ENCODE measurements around the gene AKR1D1. TPM values are rescaled to one million over a fixed set of nuclear protein-coding genes. Genes with fewer than 3 reads are reported as not detected.

AKR1D1 gene
- total and polyA plus RNA-seq, 2 of the 13 experiments (the other 11 are each of a cell fraction or from before 2014, with no cell fraction given), result 6.9 to 37.0 TPM

DNA sequence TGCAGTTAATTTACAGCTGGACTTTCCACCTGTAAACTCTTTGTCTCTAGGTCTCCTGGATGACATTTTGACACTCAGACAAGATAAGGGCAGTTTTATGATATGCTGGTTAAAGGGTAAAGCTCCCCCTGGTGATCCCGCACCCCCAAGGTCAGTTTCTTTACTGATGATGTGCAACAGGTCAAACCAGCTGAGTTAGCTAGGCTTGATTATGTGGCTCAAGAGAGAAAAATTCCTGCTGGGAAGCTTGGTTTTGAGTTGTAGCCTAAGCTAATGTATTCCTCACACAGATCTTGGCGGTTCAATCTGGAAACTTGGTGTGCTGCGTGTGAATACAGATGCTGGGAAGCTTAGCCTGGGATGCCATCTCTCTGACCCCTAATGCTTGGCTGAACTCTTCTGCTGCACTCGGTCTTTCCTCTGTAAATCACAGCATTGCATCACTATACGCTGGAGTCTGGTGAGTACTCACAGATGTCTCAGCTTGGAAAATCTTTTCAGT lies 11.4 kb upstream of the AKR1D1 start (continued):
- TF ChIP-seq, protein P1, sequence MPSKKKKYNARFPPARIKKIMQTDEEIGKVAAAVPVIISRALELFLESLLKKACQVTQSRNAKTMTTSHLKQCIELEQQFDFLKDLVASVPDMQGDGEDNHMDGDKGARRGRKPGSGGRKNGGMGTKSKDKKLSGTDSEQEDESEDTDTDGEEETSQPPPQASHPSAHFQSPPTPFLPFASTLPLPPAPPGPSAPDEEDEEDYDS (CRISPR knock-in tag; IDR thresholded peaks at IDR 0.05), result no peak
- TF ChIP-seq SALL1 (CRISPR knock-in tag; IDR thresholded peaks at IDR 0.05) (peak; percentile 90), ZNF333 (CRISPR knock-in tag; IDR thresholded peaks at IDR 0.05; ENCODE audit: borderline replicate concordance) (no peak), MXI1 (IDR thresholded peaks at IDR 0.05; ENCODE audit: borderline replicate concordance, low read depth, low read length) (no peak), EP300 (IDR thresholded peaks at IDR 0.05; ENCODE audit: low read depth in 2 of 2, low read length in 2 of 2) (peak in 1 of 2 experiments; percentile 72; a peak in 2 of 4 replicates), EP300 (CRISPR knock-in tag; IDR thresholded peaks at IDR 0.05; ENCODE audit: borderline replicate concordance) (no peak), KDM6A (CRISPR knock-in tag; IDR thresholded peaks at IDR 0.05; ENCODE audit: low read depth) (no peak), ZNF614 (CRISPR knock-in tag; IDR thresholded peaks at IDR 0.05; ENCODE audit: borderline replicate concordance) (peak; percentile 59; the same call in 1 of the 2 replicates), RBFOX2 (IDR thresholded peaks at IDR 0.05; ENCODE audit: low read depth, low read length) (peak; percentile 60), ZNF124 (CRISPR knock-in tag; IDR thresholded peaks at IDR 0.05) (no peak), ZZZ3 (CRISPR knock-in tag; IDR thresholded peaks at IDR 0.05; ENCODE audit: borderline replicate concordance) (no peak), ISL2 (CRISPR knock-in tag; IDR thresholded peaks at IDR 0.05) (peak; percentile 51), RCOR2 (CRISPR knock-in tag; IDR thresholded peaks at IDR 0.05) (peak; percentile 56; the same call in 1 of the 2 replicates), SMARCE1 (IDR thresholded peaks at IDR 0.05; ENCODE audit: borderline replicate concordance) (no peak), ZNF564 (CRISPR knock-in tag; IDR thresholded peaks at IDR 0.05) (no peak), HDAC2 (CRISPR knock-in tag; IDR thresholded peaks at IDR 0.05) (peak; percentile 54; the same call in 1 of the 2 replicates), SOX13 (IDR thresholded peaks at IDR 0.05) (peak; percentile 24; the same call in 1 of the 2 replicates), SOX13 (CRISPR knock-in tag; conservative IDR thresholded peaks at IDR 0.05 in 1 of 2, IDR thresholded peaks at IDR 0.05 in 1 of 2) (peak in 1 of 2 experiments; percentile 85; a peak in 2 of 4 replicates), CEBPB (IDR thresholded peaks at IDR 0.05; ENCODE audit: borderline replicate concordance, low read depth, low read length) (peak; percentile 84), NR2F2 (IDR thresholded peaks at IDR 0.05; ENCODE audit: borderline replicate concordance, low read depth) (peak; percentile 91), CREM (IDR thresholded peaks at IDR 0.05) (peak; percentile 65; the same call in 1 of the 2 replicates), CREM (CRISPR knock-in tag; IDR thresholded peaks at IDR 0.05) (no peak), SNAI1 (CRISPR knock-in tag; IDR thresholded peaks at IDR 0.05; ENCODE audit: borderline replicate concordance) (0 out of 2 replicates have a peak, but pooled peaks have one; percentile 29), MAFF (IDR thresholded peaks at IDR 0.05; ENCODE audit: low read depth, low read length) (no peak), BCL6 (CRISPR knock-in tag; IDR thresholded peaks at IDR 0.05) (peak; percentile 56; the same call in 1 of the 2 replicates), FOXM1 (CRISPR knock-in tag; IDR thresholded peaks at IDR 0.05) (no peak)
- TF ChIP-seq, protein P2, sequence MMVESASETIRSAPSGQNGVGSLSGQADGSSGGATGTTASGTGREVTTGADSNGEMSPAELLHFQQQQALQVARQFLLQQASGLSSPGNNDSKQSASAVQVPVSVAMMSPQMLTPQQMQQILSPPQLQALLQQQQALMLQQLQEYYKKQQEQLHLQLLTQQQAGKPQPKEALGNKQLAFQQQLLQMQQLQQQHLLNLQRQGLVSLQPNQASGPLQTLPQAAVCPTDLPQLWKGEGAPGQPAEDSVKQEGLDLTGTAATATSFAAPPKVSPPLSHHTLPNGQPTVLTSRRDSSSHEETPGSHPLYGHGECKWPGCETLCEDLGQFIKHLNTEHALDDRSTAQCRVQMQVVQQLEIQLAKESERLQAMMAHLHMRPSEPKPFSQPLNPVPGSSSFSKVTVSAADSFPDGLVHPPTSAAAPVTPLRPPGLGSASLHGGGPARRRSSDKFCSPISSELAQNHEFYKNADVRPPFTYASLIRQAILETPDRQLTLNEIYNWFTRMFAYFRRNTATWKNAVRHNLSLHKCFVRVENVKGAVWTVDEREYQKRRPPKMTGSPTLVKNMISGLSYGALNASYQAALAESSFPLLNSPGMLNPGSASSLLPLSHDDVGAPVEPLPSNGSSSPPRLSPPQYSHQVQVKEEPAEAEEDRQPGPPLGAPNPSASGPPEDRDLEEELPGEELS (CRISPR knock-in tag; IDR thresholded peaks at IDR 0.05), result peak; percentile 82
- TF ChIP-seq, protein P3, sequence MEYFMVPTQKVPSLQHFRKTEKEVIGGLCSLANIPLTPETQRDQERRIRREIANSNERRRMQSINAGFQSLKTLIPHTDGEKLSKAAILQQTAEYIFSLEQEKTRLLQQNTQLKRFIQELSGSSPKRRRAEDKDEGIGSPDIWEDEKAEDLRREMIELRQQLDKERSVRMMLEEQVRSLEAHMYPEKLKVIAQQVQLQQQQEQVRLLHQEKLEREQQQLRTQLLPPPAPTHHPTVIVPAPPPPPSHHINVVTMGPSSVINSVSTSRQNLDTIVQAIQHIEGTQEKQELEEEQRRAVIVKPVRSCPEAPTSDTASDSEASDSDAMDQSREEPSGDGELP (IDR thresholded peaks at IDR 0.05; ENCODE audit: borderline replicate concordance, low read depth), result peak; percentile 77
- TF ChIP-seq, protein P4, sequence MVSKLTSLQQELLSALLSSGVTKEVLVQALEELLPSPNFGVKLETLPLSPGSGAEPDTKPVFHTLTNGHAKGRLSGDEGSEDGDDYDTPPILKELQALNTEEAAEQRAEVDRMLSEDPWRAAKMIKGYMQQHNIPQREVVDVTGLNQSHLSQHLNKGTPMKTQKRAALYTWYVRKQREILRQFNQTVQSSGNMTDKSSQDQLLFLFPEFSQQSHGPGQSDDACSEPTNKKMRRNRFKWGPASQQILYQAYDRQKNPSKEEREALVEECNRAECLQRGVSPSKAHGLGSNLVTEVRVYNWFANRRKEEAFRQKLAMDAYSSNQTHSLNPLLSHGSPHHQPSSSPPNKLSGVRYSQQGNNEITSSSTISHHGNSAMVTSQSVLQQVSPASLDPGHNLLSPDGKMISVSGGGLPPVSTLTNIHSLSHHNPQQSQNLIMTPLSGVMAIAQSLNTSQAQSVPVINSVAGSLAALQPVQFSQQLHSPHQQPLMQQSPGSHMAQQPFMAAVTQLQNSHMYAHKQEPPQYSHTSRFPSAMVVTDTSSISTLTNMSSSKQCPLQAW (CRISPR knock-in tag; IDR thresholded peaks at IDR 0.05), result 0 out of 2 replicates have a peak, but pooled peaks have one; percentile 19

Data from HepG2 (cell line).